Right lobe of liver (tissue), 4 donors: ENCODE data around the gene TRAPPC2.

Experiments used
- CTCF ChIP-seq, 4 donors: fragments of 200-600 bp in 3 of 4; fragments of 450-650 bp in 1 of 4; IDR thresholded peaks; one replicate each; pipeline versions ENCODE4 v1.5.1 to v1.8.0; 2016 to 2022; ENCODE audit warnings: antibody characterized with exemption in 4 of 4, mild to moderate bottlenecking in 2 of 4
- POLR2A ChIP-seq: fragments of 450-650 bp; IDR thresholded peaks from one replicate; pipeline ENCODE4 v1.6.1; 2017; ENCODE audit warnings: antibody characterized with exemption, mild to moderate bottlenecking
- donor health status: DM: no; HTN: no; CAD: no.
- donor health status: DM: no; HTN: no; CAD: no.
- donor health status: DM: no; HTN: yes; CAD: no.

- TF ChIP-seq CTCF (IDR thresholded peaks at IDR 0.05) (no peak), POLR2A (no peak)
These were observed 31.3 kb downstream of the TRAPPC2 start for GRCh38 chrX:13703135-13703534.
